ENCODE data around the gene CDH2. TPM values are rescaled to one million over a fixed set of nuclear protein-coding genes. Genes with fewer than 3 reads are reported as not detected.

The CDH2 gene
- total RNA-seq, 2 donors from 2014 or later, result 0.41 to 125 TPM

- Histone ChIP-seq H3K27me3 (replicated peaks; ENCODE audit: insufficient read depth) (no peaks in the 10 kb centered on the region), H3K9me3 (no peaks in the 10 kb centered on the region), H3K4me3 (no peak overlapping the region), H3K36me3 (no peaks in the 10 kb centered on the region), H3K4me1 (replicated peaks) (no peaks in the 10 kb centered on the region), H3K27ac (no peak overlapping the region)
- 25% methylated on average over 3 of the region's 3 CpGs for WGBS
- intact Hi-C loops (cut with DNase I), result no loop called here
- TF ChIP-seq POLR2AphosphoS5 (IDR thresholded peaks at IDR 0.05), result no peak
- TF ChIP-seq POLR2A (IDR thresholded peaks at IDR 0.05), result no peak
- no peak for TF ChIP-seq CTCF (IDR thresholded peaks at IDR 0.05)
- no peak for DNase-seq (ENCODE audit: low spot score)
Observed at GRCh38 chr18:28073658-28074057, 103.3 kb downstream of the CDH2 start.

GRCh38 chr18:28071199-28071598 is 105.7 kb downstream of the CDH2 start:
- TF ChIP-seq POLR2A (IDR thresholded peaks at IDR 0.05), result no peak
- TF ChIP-seq CTCF (IDR thresholded peaks at IDR 0.05), result no peak
- no peak for TF ChIP-seq POLR2AphosphoS5 (IDR thresholded peaks at IDR 0.05)
- Histone ChIP-seq H3K4me1 (replicated peaks) (no peaks in the 10 kb centered on the region), H3K27ac (no peak overlapping the region), H3K9me3 (no peaks in the 10 kb centered on the region), H3K36me3 (no peaks in the 10 kb centered on the region), H3K4me3 (no peak overlapping the region), H3K27me3 (replicated peaks; ENCODE audit: insufficient read depth) (no peaks in the 10 kb centered on the region)
- intact Hi-C loops (cut with DNase I), result no loop called here
- no peak for DNase-seq (ENCODE audit: low spot score)
- 81% methylated on average over 5 of the region's 5 CpGs for WGBS

- TF ChIP-seq CTCF (IDR thresholded peaks at IDR 0.05), result no peak
- no peak for TF ChIP-seq POLR2AphosphoS5 (IDR thresholded peaks at IDR 0.05)
- no peak for TF ChIP-seq POLR2A (IDR thresholded peaks at IDR 0.05)
- DNase-seq (ENCODE audit: low spot score), result no peak
- H3K27ac ChIP-seq, result no peak overlapping the region
- H3K4me3 ChIP-seq, result no peak overlapping the region
- no peaks in the 10 kb centered on the region for H3K9me3 ChIP-seq
- H3K27me3 ChIP-seq (replicated peaks; ENCODE audit: insufficient read depth), result no peaks in the 10 kb centered on the region
- 50% methylated on average over 2 of the region's 2 CpGs for WGBS
- no peaks in the 10 kb centered on the region for H3K4me1 ChIP-seq (replicated peaks)
- intact Hi-C loops (cut with DNase I), result no loop called here
- H3K36me3 ChIP-seq, result no peaks in the 10 kb centered on the region
Observed at GRCh38 chr18:28068207-28068606, 108.7 kb downstream of the CDH2 start.

- H3K27ac ChIP-seq, result no peak overlapping the region
- H3K4me3 ChIP-seq, result no peak overlapping the region
- no peaks in the 10 kb centered on the region for H3K4me1 ChIP-seq (replicated peaks)
- WGBS, result 0% methylated on average over 1 of the region's 1 CpG
- H3K36me3 ChIP-seq, result no peaks in the 10 kb centered on the region
- intact Hi-C loops (cut with DNase I), result no loop called here
- H3K9me3 ChIP-seq, result no peaks in the 10 kb centered on the region
- H3K27me3 ChIP-seq (replicated peaks; ENCODE audit: insufficient read depth), result no peaks in the 10 kb centered on the region
- TF ChIP-seq POLR2AphosphoS5 (IDR thresholded peaks at IDR 0.05) (no peak), POLR2A (IDR thresholded peaks at IDR 0.05) (no peak), CTCF (IDR thresholded peaks at IDR 0.05) (no peak)
- no peak for DNase-seq (ENCODE audit: low spot score)
Observed at GRCh38 chr18:28067346-28067745, 109.6 kb downstream of the CDH2 start.

GRCh38 chr18:28065793-28066186 is 111.1 kb downstream of the CDH2 start:
- TF ChIP-seq POLR2AphosphoS5 (IDR thresholded peaks at IDR 0.05) (no peak), CTCF (IDR thresholded peaks at IDR 0.05) (no peak), POLR2A (IDR thresholded peaks at IDR 0.05) (no peak)
- WGBS, result 97% methylated on average over 3 of the region's 3 CpGs
- H3K27ac ChIP-seq, result no peak overlapping the region
- H3K36me3 ChIP-seq, result no peaks in the 10 kb centered on the region
- no peaks in the 10 kb centered on the region for H3K4me1 ChIP-seq (replicated peaks)
- H3K4me3 ChIP-seq, result no peak overlapping the region
- no peak for DNase-seq (ENCODE audit: low spot score)
- intact Hi-C loops (cut with DNase I), result no loop called here
- no peaks in the 10 kb centered on the region for H3K9me3 ChIP-seq
- no peaks in the 10 kb centered on the region for H3K27me3 ChIP-seq (replicated peaks; ENCODE audit: insufficient read depth)

Measured in prostate gland (tissue), 2 donors.